Measurements from ENCODE around the gene ALK. TPM values are rescaled to one million over a fixed set of nuclear protein-coding genes. Genes with fewer than 3 reads are reported as not detected.

Gene ALK
- total RNA-seq, 1 experiment from 2014 or later = not detected

DNA sequence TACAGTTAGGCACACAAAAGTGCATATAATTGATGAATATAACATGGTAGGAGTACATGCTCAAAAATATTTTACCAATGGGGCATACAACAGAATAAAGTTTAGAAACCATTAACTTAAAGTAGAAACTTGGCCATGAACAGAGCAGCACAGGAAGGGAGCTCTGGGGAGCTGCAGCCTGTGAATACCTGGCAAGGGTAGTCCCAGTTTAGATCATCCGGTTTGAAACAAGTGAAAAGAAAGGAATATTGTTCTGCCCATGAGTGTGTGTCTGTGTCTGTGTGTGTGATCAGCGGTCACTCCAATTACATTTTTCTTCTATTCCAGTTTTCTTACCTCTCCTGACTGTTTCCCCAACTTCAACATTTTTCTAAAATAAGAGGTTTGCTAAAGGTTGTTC lies 233.0 kb downstream of the ALK start:
- Mint-ChIP-seq H3K27ac (no peak overlapping the region), H3K27me3 (ENCODE audit: low read depth) (peaks cover 4% of the 10 kb centered on the region), H3K4me1 (no peaks in the 10 kb centered on the region), H3K4me3 (no peak overlapping the region), H3K9me3 (peaks cover 12 to 16% of the 10 kb centered on the region in 2 experiments; a peak in 4 of 5 replicates), H3K36me3 (ENCODE audit: insufficient read depth in 1 of 3, low read depth in 3 of 3) (no peaks in the 10 kb centered on the region; a peak in 3 of 7 replicates)
- no CpG with 5 or more reads among the region's 2 CpGs for WGBS (ENCODE audit: extremely low coverage, insufficient read length, low lambda C conversion rate)
- H3K9me3 ChIP-seq (ENCODE audit: control insufficient read depth, low read depth, low read length) = no peaks in the 10 kb centered on the region
- no peak overlapping the region for H2BK15ac ChIP-seq (ENCODE audit: low read depth, low read length)
- no peak overlapping the region for H3K18ac ChIP-seq (ENCODE audit: insufficient read length, low read depth, low read length)
- no peak overlapping the region for H2BK20ac ChIP-seq (ENCODE audit: low read depth, low read length, poor library complexity, severe bottlenecking)
- no peaks in the 10 kb centered on the region for H3K23me2 ChIP-seq (ENCODE audit: insufficient read length, low read depth, low read length, poor library complexity, severe bottlenecking)
- H3K4me2 ChIP-seq (ENCODE audit: insufficient read depth, insufficient read length, low read length) = no peak overlapping the region
- H3K56ac ChIP-seq (ENCODE audit: insufficient read length, low read depth, low read length) = no peak overlapping the region
- no peak overlapping the region for H2BK5ac ChIP-seq (ENCODE audit: insufficient read length, low read length)
- H2BK120ac ChIP-seq (ENCODE audit: low read depth, low read length, poor library complexity, severe bottlenecking) = no peak overlapping the region
- no peak overlapping the region for H3T11ph ChIP-seq (ENCODE audit: low read length)
- no peak overlapping the region for H2AFZ ChIP-seq (ENCODE audit: low read length)
- DNase-seq = no peak
- H3K27me3 ChIP-seq (ENCODE audit: insufficient read depth, low read length) = no peaks in the 10 kb centered on the region; the same call in 1 of the 2 replicates
- H3K4me1 ChIP-seq (ENCODE audit: insufficient read depth, low read length) = no peaks in the 10 kb centered on the region
- H3K79me1 ChIP-seq (ENCODE audit: insufficient read depth, low read depth, low read length, poor library complexity, severe bottlenecking) = no peaks in the 10 kb centered on the region
- H4K20me1 ChIP-seq (ENCODE audit: control insufficient read depth, insufficient read depth, insufficient read length) = no peaks in the 10 kb centered on the region
- no peaks in the 10 kb centered on the region for H3K79me2 ChIP-seq (ENCODE audit: insufficient read depth, low read length)
- H2BK12ac ChIP-seq (ENCODE audit: insufficient read length, low read depth, low read length) = no peak overlapping the region
- no peak overlapping the region for H3K27ac ChIP-seq (ENCODE audit: insufficient read length, low read depth, low read length)
- no peak overlapping the region for H3K23ac ChIP-seq (ENCODE audit: insufficient read length, low read depth, low read length)
- no peak overlapping the region for H3K9ac ChIP-seq (ENCODE audit: extremely low read depth, insufficient read length, low read length)
- TF ChIP-seq, protein P1, sequence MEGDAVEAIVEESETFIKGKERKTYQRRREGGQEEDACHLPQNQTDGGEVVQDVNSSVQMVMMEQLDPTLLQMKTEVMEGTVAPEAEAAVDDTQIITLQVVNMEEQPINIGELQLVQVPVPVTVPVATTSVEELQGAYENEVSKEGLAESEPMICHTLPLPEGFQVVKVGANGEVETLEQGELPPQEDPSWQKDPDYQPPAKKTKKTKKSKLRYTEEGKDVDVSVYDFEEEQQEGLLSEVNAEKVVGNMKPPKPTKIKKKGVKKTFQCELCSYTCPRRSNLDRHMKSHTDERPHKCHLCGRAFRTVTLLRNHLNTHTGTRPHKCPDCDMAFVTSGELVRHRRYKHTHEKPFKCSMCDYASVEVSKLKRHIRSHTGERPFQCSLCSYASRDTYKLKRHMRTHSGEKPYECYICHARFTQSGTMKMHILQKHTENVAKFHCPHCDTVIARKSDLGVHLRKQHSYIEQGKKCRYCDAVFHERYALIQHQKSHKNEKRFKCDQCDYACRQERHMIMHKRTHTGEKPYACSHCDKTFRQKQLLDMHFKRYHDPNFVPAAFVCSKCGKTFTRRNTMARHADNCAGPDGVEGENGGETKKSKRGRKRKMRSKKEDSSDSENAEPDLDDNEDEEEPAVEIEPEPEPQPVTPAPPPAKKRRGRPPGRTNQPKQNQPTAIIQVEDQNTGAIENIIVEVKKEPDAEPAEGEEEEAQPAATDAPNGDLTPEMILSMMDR (conservative IDR thresholded peaks at IDR 0.05) = no peak
- no peak overlapping the region for H3K14ac ChIP-seq (ENCODE audit: insufficient read depth, low read length)
- no peak overlapping the region for H4K8ac ChIP-seq (replicated peaks; ENCODE audit: insufficient read length, low read depth, low read length)
- no peak overlapping the region for H4K5ac ChIP-seq (ENCODE audit: insufficient read length, low read depth, low read length)
- no peak overlapping the region for H2AK5ac ChIP-seq (ENCODE audit: insufficient read length, low read length)
- H3K4ac ChIP-seq (ENCODE audit: low read depth, low read length) = no peak overlapping the region
- H4K91ac ChIP-seq (ENCODE audit: insufficient read length, low read depth, low read length) = no peak overlapping the region
